Memory B cell (primary cell): ENCODE measurements around the gene NEDD4L.
"Not testable (repeated sequence)": the region's sequence is repeated elsewhere in the genome, so short reads cannot be mapped to it uniquely, and the experiment has no call there.

Experiments used
- ATAC-seq: fragments of 150-1000 bp; cut with Tn5 transposase; 2 replicates; pipeline ENCODE4 v1.10.0; 2021; ENCODE audit warnings: low read depth, mild to moderate bottlenecking, moderate library complexity
- DNase-seq, 2 donors: peaks; one replicate each; pipeline ENCODE4 v3.0.0; 2022; ENCODE audit warnings: low spot score in 2 of 2
- H3K27ac Mint-ChIP-seq: one replicate; pipeline ENCODE4 v1.8.0; 2022; ENCODE audit warnings: mild to moderate bottlenecking, moderate library complexity, mixed read lengths
- H3K27me3 Mint-ChIP-seq: one replicate; pipeline ENCODE4 v1.8.0; 2022; ENCODE audit warnings: mixed read lengths
- H3K36me3 Mint-ChIP-seq: one replicate; pipeline ENCODE4 v1.8.0; 2022; ENCODE audit warnings: mild to moderate bottlenecking, mixed read lengths
- H3K4me1 Mint-ChIP-seq: one replicate; pipeline ENCODE4 v1.8.0; 2022; ENCODE audit warnings: mixed read lengths
- H3K4me3 Mint-ChIP-seq: one replicate; pipeline ENCODE4 v1.8.0; 2022; ENCODE audit warnings: mild to moderate bottlenecking, moderate library complexity, mixed read lengths
- H3K9me3 Mint-ChIP-seq: one replicate; pipeline ENCODE4 v1.8.0; 2022; ENCODE audit warnings: mixed read lengths

Gene NEDD4L

GRCh38 chr18:58043491-58044369, at the start of gene NEDD4L:
Gene NEDD4L, plus strand, starts transcription at chr18:58044226. Its CDS starts 435 bp downstream, at chr18:58044661.
- H3K36me3 Mint-ChIP-seq = no peaks in the 10 kb centered on the region
- peak; percentile 77 to 79 for DNase-seq
- H3K4me1 Mint-ChIP-seq = peaks cover 25% of the 10 kb centered on the region
- H3K27ac Mint-ChIP-seq = peak within 1 kb of the TSS; percentile 70
- no peaks in the 10 kb centered on the region for H3K9me3 Mint-ChIP-seq
- peak within 1 kb of the TSS; percentile 94 for H3K4me3 Mint-ChIP-seq
- peak; percentile 77 for ATAC-seq
- no peaks in the 10 kb centered on the region for H3K27me3 Mint-ChIP-seq

GRCh38 chr18:57995331-57995730, 48.7 kb upstream of the NEDD4L start:
- no peak overlapping the region for H3K4me3 Mint-ChIP-seq

GRCh38 chr18:57996894-57997293, 47.1 kb upstream of the NEDD4L start:
- not testable (repeated sequence) for H3K4me3 Mint-ChIP-seq, DNase-seq, ATAC-seq, H3K36me3 Mint-ChIP-seq, H3K9me3 Mint-ChIP-seq, H3K4me1 Mint-ChIP-seq, H3K27me3 Mint-ChIP-seq, H3K27ac Mint-ChIP-seq

More at GRCh38 chr18:57995331-57995730, 48.7 kb upstream of the NEDD4L start:
- ATAC-seq = no peak
- no peaks in the 10 kb centered on the region for H3K4me1 Mint-ChIP-seq
- DNase-seq = no peak
- H3K27ac Mint-ChIP-seq = no peak overlapping the region
- no peaks in the 10 kb centered on the region for H3K36me3 Mint-ChIP-seq
- H3K9me3 Mint-ChIP-seq = no peaks in the 10 kb centered on the region
- H3K27me3 Mint-ChIP-seq = peaks cover 2% of the 10 kb centered on the region

GRCh38 chr18:57997820-57998219, 46.2 kb upstream of the NEDD4L start:
- ATAC-seq (no peak), DNase-seq (no peak)
- H3K9me3 Mint-ChIP-seq = no peaks in the 10 kb centered on the region
- no peak overlapping the region for H3K4me3 Mint-ChIP-seq
- H3K36me3 Mint-ChIP-seq = no peaks in the 10 kb centered on the region
- peaks cover 2% of the 10 kb centered on the region for H3K27me3 Mint-ChIP-seq
- H3K4me1 Mint-ChIP-seq = no peaks in the 10 kb centered on the region
- no peak overlapping the region for H3K27ac Mint-ChIP-seq

GRCh38 chr18:57998461-57998860, 45.6 kb upstream of the NEDD4L start:
- ATAC-seq (no peak), DNase-seq (no peak)
- Mint-ChIP-seq H3K27me3 (no peaks in the 10 kb centered on the region), H3K4me3 (no peak overlapping the region), H3K27ac (no peak overlapping the region), H3K9me3 (no peaks in the 10 kb centered on the region), H3K36me3 (no peaks in the 10 kb centered on the region), H3K4me1 (no peaks in the 10 kb centered on the region)

GRCh38 chr18:58004317-58004716, 39.7 kb upstream of the NEDD4L start:
- DNase-seq = no peak
- Mint-ChIP-seq H3K36me3 (no peaks in the 10 kb centered on the region), H3K27me3 (peaks cover 5% of the 10 kb centered on the region), H3K9me3 (no peaks in the 10 kb centered on the region), H3K4me3 (no peak overlapping the region), H3K27ac (no peak overlapping the region), H3K4me1 (no peaks in the 10 kb centered on the region)
- no peak for ATAC-seq

GRCh38 chr18:58005011-58005410, 39.0 kb upstream of the NEDD4L start:
- Mint-ChIP-seq H3K9me3 (no peaks in the 10 kb centered on the region), H3K27me3 (peaks cover 5% of the 10 kb centered on the region)
- no peak for ATAC-seq

GRCh38 chr18:58005885-58006523, 38.0 kb upstream of the NEDD4L start:
- Mint-ChIP-seq H3K4me1 (no peaks in the 10 kb centered on the region), H3K27ac (no peak overlapping the region), H3K36me3 (no peaks in the 10 kb centered on the region), H3K4me3 (no peak overlapping the region), H3K27me3 (peaks cover 5% of the 10 kb centered on the region), H3K9me3 (no peaks in the 10 kb centered on the region)
- no peak for ATAC-seq
- no peak for DNase-seq

More at GRCh38 chr18:58005011-58005410, 39.0 kb upstream of the NEDD4L start:
- DNase-seq = no peak
- Mint-ChIP-seq H3K27ac (no peak overlapping the region), H3K4me1 (no peaks in the 10 kb centered on the region), H3K36me3 (no peaks in the 10 kb centered on the region), H3K4me3 (no peak overlapping the region)

- no peak for DNase-seq
- Mint-ChIP-seq H3K4me1 (peaks cover 2% of the 10 kb centered on the region), H3K27ac (no peak overlapping the region), H3K9me3 (no peaks in the 10 kb centered on the region), H3K27me3 (peaks cover 5% of the 10 kb centered on the region), H3K4me3 (no peak overlapping the region), H3K36me3 (no peaks in the 10 kb centered on the region)
- ATAC-seq = no peak
Observed at GRCh38 chr18:58009166-58009565, 34.9 kb upstream of the NEDD4L start.

GRCh38 chr18:58010265-58010664, 33.8 kb upstream of the NEDD4L start:
- Mint-ChIP-seq H3K9me3 (no peaks in the 10 kb centered on the region), H3K36me3 (no peaks in the 10 kb centered on the region), H3K4me3 (no peak overlapping the region), H3K4me1 (peaks cover 10% of the 10 kb centered on the region), H3K27ac (no peak overlapping the region), H3K27me3 (peaks cover 5% of the 10 kb centered on the region)
- DNase-seq (no peak), ATAC-seq (no peak)

- DNase-seq (no peak), ATAC-seq (no peak)
- peaks cover 4% of the 10 kb centered on the region for H3K9me3 Mint-ChIP-seq
- H3K4me1 Mint-ChIP-seq = peaks cover 19% of the 10 kb centered on the region
- H3K27ac Mint-ChIP-seq = no peak overlapping the region
- peaks cover 4% of the 10 kb centered on the region for H3K36me3 Mint-ChIP-seq
- H3K4me3 Mint-ChIP-seq = no peak overlapping the region
- H3K27me3 Mint-ChIP-seq = peaks cover 2% of the 10 kb centered on the region
Observed at GRCh38 chr18:58012356-58012755, 31.7 kb upstream of the NEDD4L start.

- no peak for DNase-seq
- H3K36me3 Mint-ChIP-seq = peaks cover 4% of the 10 kb centered on the region
- no peak overlapping the region for H3K4me3 Mint-ChIP-seq
- H3K4me1 Mint-ChIP-seq = peaks cover 19% of the 10 kb centered on the region
- no peak for ATAC-seq
- no peak overlapping the region for H3K27ac Mint-ChIP-seq
- H3K27me3 Mint-ChIP-seq = no peaks in the 10 kb centered on the region
- H3K9me3 Mint-ChIP-seq = peaks cover 4% of the 10 kb centered on the region
Observed at GRCh38 chr18:58013241-58014211, 30.5 kb upstream of the NEDD4L start.

GRCh38 chr18:58015065-58015780, 28.8 kb upstream of the NEDD4L start:
- peaks cover 4% of the 10 kb centered on the region for H3K36me3 Mint-ChIP-seq
- H3K27me3 Mint-ChIP-seq = no peaks in the 10 kb centered on the region
- peak overlapping the region; percentile 25 for H3K4me3 Mint-ChIP-seq
- ATAC-seq (peak; percentile 100), DNase-seq (peak; percentile 43 to 62)
- peaks cover 4% of the 10 kb centered on the region for H3K9me3 Mint-ChIP-seq
- peaks cover 19% of the 10 kb centered on the region for H3K4me1 Mint-ChIP-seq
- peak overlapping the region; percentile 64 for H3K27ac Mint-ChIP-seq
